HG03066 (cell line): ENCODE results near the gene BCAR3.
"Not testable (repeated sequence)": the region's sequence is repeated elsewhere in the genome, so short reads cannot be mapped to it uniquely, and the experiment has no call there.

Source experiments
- ATAC-seq: cut with Tn5 transposase; IDR thresholded peaks from one replicate; pipeline ENCODE4 v1.9.1; 2021; ENCODE audit warnings: low read depth; ENCODE audit not compliant: unreplicated experiment

BCAR3 gene

DNA sequence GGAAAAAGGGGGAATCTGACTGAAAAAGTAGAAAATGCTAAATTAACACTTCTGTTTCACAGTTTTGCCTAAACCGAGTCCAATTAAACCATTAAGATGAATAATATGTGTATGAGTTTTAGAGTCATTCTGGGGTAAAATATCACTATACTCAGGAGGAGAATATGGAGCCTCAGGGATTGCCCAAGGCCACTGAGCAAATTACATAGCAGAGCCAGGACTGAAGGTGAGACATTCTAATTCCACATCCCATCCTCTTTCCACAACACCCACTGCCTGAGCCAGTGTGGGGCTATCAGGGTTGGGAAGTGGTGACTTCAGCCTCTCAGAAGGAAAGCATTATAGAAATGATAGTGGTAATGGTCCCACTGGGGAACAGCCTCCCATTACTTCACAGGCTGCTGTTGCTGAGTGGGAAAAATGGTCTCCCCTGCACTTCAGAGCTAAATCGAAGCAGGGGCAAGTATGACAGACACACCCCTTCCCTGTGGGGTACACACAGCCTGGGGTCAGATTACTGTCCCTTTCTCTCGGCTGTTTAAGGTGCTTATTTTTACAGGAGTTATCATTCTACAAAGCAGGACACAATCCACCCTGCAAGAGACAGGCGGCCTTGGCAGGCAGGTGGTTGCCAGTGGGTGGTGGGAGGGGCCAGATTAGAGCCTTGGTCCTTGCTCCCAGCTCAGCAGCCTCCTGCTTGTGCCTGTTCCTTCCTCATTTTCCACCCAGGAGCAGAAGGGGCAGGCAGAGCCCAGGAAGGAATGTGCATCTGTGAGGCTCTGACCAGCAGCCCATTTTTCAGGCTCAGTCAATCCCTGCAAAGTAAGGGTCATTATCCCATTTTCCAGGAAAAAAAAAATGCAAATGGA lies 9.5 kb upstream of the BCAR3 start:
- ATAC-seq, result no peak

DNA sequence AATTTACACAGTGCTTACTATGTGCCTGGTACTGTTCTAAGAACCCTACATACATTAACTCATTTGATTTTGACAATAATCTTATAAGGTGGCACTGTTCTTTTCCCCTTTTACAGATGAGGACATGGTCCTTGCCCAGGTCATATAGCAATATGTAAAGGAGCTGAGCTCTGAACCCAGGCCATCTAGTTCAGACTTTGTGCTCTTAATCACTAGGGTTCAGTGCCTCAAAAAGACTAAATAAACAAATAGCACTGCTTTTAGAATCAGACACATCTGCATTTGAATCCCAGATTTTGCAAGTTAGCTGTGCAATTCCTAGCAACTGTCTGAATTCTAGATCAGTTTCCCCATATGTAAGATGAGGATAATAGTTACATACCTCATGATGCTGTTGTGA lies 8.7 kb upstream of the BCAR3 start:
- no peak for ATAC-seq

GRCh38 chr1:93689521-93690223 lies 8.0 kb upstream of the BCAR3 start:
- no peak for ATAC-seq

DNA sequence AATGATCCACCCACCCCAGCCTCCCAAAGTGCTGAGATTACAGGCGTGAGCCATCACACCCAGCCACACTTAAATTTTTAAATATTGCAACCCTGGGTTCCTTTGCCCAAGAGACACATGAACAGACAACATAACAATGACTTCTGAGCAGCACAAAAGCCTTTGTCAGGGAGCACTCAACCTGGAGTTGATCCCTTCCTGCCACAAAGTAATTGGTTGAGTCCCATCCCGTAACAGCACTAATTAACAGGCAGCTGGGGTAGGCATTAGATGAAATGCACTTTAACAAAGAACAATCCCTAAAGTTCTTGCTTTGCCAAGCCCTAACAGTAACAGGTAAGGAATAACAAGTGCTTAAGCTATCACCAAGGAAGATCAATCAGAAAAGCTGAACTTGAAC lies 5.9 kb upstream of the BCAR3 start:
- ATAC-seq, result no peak

DNA sequence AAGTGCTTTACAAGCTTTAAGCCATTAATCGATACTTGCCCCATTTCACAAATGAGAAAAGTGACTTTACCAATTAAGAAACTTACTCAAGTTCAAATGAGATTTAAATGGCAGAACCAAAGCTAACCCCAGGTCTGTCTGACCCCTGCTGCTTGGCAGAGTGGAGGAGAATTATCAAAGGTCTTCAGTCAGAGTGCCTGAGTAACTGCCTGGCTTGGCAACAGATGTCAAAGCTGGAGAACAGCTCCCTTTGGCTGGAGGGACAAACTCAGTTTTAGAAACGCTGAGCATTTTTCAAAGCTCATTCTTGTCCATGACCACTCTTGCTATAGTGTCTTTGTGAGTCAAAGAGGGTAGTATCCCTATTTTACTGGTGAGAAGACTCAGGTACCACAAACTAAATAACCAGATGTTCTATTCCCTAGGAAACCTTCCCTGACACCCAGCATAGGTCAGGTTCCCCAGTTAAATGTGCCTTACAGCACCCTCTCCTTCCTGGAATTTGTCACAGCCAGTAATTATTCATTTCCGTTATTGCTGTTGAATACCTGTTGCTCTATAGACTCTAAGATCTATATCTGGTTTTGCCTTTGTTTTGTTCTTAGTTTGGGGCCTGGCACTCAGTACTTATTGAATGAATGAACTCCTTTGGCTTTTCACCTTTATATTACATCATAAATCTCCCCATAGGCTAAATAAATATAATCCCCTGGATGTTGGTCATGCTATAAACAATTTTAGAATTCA lies 5.0 kb upstream of the BCAR3 start:
- ATAC-seq, result no peak

- no peak for ATAC-seq
These were observed 4.3 kb upstream of the BCAR3 start for GRCh38 chr1:93685918-93686317.

DNA sequence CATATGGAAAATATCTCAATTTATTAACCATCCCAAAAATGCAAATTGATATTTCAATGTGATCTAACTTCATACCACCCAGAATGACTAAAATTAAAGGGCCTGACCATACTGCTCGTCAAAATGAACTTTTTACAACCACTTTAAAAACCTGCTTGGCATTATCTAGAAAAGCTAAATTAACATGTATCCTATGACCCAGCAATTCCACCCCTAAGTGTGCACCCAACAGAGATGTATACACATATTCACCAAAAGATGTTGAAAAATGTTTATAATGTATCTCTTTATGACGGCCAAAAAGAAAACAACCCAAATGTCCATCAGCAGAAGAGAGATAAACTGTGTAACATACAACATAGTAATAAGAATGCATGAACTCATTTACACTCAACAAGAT lies 1.6 kb upstream of the BCAR3 start:
- ATAC-seq, result no peak

DNA sequence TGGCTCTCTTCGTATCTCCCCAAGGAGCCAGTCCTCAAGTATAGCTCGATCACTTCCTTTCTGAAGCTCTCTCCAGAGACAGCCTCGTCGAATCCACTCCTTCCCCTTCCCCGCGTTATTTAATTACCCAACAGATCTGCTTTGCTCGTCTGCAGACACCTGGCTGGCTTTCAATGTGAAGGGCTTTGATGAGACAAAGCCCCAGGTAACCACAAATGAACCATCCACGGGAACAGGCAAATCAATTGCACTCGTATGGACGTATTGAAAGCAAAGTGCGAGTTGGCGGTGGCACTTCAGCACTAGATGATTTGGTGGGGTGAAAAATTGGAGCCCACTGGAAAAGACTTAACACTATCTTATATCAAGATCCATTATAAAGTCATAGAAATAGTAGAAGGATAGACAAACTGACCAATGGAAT lies 364 bp upstream of the BCAR3 start:
- peak; percentile 13 for ATAC-seq

DNA sequence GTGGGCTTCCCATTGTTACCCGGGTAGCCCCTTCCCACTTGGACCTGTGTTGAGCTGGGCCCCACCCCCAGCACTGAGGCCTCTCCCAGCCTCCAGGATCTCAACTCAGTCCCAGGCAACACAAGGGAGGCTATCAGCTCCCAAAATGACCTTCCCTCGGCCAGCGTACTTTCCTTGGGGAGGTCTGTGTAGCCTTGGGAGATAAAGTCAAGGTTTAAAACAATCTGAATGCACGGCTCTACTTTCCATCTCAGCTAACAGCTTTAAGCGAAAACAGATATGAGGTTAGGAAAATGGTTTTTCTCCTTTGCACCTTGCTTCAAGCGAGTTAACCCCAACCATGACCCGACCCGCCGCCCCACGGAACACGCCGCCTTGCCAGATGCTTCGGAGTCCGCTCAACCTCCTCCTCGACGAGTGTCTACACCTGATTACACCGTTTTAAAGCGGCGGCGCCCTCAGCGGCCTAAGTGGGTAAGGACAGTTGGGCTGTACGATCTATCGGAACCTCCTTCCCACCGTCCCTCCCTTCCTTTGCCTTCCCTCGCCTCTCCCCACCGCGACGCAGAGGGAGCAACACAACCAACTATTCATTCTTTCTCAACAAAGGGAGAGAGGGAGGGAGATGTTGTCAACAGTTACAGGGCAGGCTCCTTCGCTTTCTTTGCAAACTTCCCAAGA lies 1.1 kb downstream of the BCAR3 start:
- peak; percentile 73 for ATAC-seq

DNA sequence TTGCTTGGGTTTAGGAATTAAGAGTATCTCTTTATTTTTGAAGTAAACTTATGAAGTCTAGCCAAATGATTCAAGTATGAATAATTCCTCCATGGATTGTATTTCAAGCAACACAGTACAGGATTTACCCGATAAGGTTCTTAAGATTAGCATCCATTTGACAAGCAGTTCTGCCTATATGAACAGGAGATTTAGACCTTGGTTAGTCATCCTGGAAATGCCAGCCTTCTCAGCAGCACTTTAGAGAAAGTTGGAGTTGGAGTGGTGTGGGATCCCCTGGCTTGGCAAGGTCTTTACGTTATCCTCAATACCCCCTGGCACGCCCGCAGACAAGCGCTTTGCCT lies 1.6 kb downstream of the BCAR3 start:
- ATAC-seq, result no peak

- ATAC-seq, result no peak
These were observed 2.1 kb downstream of the BCAR3 start for GRCh38 chr1:93679546-93679945.

DNA sequence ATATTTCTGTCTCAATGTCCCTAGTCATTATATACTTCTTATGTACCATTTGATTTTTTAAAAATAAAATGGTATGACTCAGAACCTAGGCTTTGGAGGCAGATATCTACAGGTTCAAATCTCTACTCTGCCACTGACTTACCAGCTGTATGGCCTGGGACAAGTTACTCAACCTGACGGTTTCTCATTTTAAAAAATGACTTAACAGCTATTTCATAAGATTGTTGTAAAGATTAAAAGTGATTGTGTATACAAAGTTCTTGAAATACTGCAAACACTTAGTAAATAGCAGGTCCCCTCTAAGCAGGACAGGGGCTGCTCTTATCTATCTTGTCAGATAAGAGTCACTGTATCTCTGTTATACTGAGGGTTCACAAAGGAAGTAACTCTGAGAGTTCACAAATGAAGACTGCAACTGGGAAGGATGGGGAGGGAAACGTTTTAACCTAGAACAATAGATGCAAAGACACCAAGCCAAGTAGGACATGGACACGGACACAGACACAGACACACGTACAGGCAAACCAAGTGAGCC lies 2.6 kb downstream of the BCAR3 start:
- ATAC-seq, result no peak

DNA sequence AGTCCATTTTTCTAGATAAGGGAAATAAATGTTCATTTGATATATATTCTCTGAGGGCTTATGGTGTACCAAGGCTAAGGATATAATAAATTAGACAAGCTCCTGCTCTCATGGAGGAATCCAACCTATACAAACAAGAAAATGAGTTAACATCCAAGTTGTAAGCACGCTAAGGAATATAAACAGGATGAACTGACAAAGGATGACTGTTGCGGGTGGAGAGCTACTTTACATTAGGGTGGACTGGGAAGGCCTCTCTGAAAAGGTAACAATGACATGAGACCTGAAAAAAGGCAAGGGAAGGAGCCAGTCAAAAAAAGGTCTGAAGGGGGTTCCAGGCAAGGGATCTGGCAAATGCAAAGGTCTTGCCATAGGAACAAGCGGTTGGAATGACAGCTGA lies 3.1 kb downstream of the BCAR3 start:
- ATAC-seq, result no peak

DNA sequence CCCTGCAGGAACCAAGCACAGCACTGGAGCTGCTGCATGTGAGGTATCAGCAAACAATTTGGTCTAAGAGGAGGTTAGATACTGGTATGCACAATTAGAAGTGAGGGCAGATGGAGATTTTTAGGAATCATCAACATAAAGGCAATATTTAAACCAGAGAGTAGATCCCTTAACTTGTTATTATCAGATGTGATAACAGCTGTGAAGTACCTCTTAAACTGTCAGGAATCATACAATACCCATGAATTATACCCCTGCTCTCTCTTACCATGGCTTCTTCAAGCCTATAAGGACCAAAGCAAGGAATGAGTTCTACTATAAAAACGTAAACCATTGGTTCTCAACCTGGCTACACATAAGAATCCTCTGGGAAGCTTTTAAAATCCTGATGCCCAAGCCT lies 3.9 kb downstream of the BCAR3 start:
- no peak for ATAC-seq

DNA sequence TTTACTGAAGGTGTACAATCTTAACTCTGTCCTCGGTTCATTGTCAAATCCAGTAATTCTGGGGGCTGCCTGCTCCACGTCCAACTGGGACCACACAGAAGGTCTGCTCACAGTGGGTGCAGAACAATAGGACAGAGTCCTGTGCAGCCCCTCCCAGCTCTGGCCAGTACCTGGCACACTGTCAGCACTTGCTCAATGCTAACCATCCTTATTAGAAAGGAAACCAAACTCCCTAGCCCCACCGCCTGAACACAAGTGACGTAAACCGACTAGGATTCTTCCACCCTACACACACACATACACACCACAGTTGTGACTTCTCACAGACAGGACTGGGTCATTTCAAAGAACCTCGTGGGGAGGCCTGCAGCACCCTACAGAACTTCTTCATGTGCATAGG lies 5.2 kb downstream of the BCAR3 start:
- no peak for ATAC-seq

GRCh38 chr1:93675931-93676330 lies 5.7 kb downstream of the BCAR3 start:
- no peak for ATAC-seq

DNA sequence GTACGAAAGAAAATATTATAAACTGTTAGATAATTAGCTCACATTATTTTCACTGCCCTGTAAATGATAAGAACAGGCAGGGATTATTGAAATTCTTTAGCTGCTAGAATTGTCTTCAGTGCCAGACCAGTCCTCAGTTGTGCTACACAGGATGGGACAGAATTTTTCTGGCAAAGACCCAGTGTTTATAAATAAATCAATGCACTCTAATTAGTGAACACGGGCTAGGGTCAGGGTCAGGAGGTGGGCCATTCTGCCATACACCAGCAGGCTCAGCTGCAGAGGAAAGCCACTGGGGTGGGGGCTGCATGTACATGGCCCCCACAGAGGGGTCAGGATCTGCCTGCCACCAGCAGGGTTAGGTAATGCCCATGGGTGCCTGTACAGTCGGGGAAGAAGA lies 6.4 kb downstream of the BCAR3 start:
- no peak for ATAC-seq

- not testable (repeated sequence) for ATAC-seq
These were observed 7.6 kb downstream of the BCAR3 start for GRCh38 chr1:93674071-93674470.

DNA sequence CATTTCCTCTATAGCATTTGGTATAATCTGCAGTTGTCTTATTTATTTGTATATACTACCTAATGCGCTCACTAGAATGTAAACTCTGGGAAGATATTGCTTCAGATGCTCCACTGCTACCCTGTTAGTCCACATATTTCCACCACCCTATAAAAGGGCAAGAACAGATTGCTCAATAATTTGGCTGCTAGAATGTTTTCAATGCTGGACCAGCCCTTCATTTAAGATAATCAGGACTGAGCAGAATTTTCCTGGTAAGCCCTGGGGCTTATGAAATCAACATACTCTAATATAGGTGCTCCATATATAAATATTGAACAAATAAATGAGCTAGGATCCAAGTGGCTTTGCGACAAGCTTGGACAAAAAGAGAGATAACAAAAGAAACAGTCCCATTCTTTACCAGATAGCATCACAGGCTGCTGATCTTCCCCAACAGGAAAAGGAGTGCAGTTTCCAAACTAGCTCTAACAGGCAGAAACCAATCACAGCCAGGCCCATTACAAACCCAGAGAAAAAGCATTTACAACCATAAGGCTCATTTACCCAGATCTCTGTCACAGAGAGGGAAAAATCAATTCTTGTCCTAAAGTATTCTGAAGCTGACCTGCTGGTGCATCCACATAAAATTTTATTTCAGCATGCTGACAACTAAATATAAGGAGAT lies 8.3 kb downstream of the BCAR3 start:
- no peak for ATAC-seq

- no peak for ATAC-seq
These were observed 9.0 kb downstream of the BCAR3 start for GRCh38 chr1:93672477-93673162.
